GM06990 (cell line): ENCODE measurements around the gene FASN.
"Not testable (repeated sequence)": the region's sequence is repeated elsewhere in the genome, so short reads cannot be mapped to it uniquely, and the experiment has no call there.

Experiments used
- DNase-seq: peaks from one replicate; pipeline ENCODE4 v3.0.0-alpha.2; 2011; ENCODE audit not compliant: insufficient read length; ENCODE audit errors: extremely low read depth
- H3K27me3 ChIP-seq: replicated peaks from 2 replicates; pipeline ENCODE4 v1.6.0; 2011; ENCODE audit warnings: low read length; ENCODE audit not compliant: control insufficient read depth, insufficient read depth
- H3K36me3 ChIP-seq: 2 replicates; pipeline ENCODE4 v1.5.1; 2011; ENCODE audit warnings: low read length; ENCODE audit not compliant: control insufficient read depth, insufficient read depth
- H3K4me3 ChIP-seq: replicated peaks from 2 replicates; pipeline ENCODE4 v1.5.1; 2011; ENCODE audit warnings: low read depth, mild to moderate bottlenecking, control low read depth, low read length
- CTCF ChIP-seq: IDR thresholded peaks from 2 replicates; pipeline ENCODE4 v1.5.1; 2011; ENCODE audit warnings: low read length, control low read depth, mild to moderate bottlenecking, inconsistent platforms; ENCODE audit not compliant: insufficient read depth, poor library complexity, severe bottlenecking

Gene FASN

DNA sequence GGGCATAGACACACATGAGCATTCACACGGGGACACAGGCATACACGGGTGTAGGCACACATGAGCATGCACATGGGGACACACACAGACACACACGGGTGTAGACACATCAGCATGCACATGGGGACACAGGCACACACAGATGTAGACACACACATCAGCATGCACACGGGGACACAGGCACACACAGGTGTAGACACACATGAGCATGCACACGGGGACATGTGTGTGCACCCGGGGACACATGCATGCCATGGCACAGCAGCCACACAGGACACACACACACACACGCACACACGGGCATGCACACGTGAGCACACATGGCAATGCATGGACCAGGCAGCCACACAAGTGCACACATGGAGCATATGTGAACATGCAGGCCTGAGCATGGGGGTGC lies 55.4 kb downstream of the FASN start:
- DNase-seq: no peak
- Histone ChIP-seq H3K4me3 (no peak overlapping the region), H3K27me3 (no peaks in the 10 kb centered on the region), H3K36me3 (no peaks in the 10 kb centered on the region)
- TF ChIP-seq CTCF: no peak

GRCh38 chr17:82041144-82041814 lies 56.8 kb downstream of the FASN start:
- no peak for TF ChIP-seq CTCF
- Histone ChIP-seq H3K4me3 (no peak overlapping the region), H3K36me3 (no peaks in the 10 kb centered on the region), H3K27me3 (no peaks in the 10 kb centered on the region)
- DNase-seq: no peak

DNA sequence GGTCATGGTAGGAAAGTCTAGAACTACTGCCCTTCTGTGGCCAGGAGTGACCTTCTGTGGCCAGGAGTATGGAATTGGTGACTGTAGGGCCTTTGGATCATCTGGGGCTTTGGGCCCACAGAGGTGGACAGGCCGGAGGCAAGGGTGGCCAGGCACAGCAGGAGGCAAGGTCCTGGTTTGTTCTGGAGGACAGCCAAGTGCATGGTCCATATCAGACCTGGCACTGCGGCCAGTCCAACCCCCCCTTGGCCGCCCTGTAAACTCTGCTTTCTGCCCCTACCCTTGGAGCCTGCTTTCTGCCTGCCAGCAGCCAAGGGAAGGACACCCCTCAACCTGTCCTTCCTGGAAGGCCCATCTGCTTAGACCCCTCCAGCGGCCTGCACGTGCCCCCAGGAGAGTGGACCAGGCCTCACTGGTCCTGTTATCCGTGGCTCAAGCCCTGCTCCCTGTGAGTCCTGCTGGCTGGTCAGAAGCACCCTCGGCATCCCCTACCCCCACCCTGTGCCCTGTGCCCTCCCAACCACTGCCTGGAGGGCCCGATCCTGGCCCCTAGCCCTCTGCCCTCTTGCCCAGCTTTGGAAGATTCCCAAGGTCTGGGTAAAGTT lies 58.2 kb downstream of the FASN start:
- no peak for TF ChIP-seq CTCF
- H3K36me3 ChIP-seq: no peaks in the 10 kb centered on the region
- no peaks in the 10 kb centered on the region for H3K27me3 ChIP-seq
- no peak overlapping the region for H3K4me3 ChIP-seq
- no peak for DNase-seq

- H3K36me3 ChIP-seq, DNase-seq, H3K27me3 ChIP-seq, H3K4me3 ChIP-seq: not testable (repeated sequence)
Measured at GRCh38 chr17:82038796-82039409, 59.1 kb downstream of the FASN start.

DNA sequence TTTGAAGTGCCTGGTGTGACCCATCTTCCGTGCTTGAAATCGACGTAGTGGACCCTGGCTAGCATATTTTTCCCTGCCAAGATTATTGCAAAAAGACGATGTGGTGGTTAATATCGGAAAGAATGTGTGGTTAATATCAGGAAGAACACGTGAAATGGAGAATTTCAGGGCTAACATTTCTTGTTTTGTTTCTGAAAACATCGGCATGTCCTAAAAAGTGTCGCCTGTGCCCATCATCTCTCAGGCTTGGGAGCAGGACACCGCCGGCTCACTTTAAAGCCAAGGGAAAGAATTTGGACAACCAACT lies 60.2 kb downstream of the FASN start:
- DNase-seq: no peak
- H3K4me3 ChIP-seq: peak overlapping the region; percentile 42
- TF ChIP-seq CTCF: no peak
- no peaks in the 10 kb centered on the region for H3K36me3 ChIP-seq
- H3K27me3 ChIP-seq: no peaks in the 10 kb centered on the region

DNA sequence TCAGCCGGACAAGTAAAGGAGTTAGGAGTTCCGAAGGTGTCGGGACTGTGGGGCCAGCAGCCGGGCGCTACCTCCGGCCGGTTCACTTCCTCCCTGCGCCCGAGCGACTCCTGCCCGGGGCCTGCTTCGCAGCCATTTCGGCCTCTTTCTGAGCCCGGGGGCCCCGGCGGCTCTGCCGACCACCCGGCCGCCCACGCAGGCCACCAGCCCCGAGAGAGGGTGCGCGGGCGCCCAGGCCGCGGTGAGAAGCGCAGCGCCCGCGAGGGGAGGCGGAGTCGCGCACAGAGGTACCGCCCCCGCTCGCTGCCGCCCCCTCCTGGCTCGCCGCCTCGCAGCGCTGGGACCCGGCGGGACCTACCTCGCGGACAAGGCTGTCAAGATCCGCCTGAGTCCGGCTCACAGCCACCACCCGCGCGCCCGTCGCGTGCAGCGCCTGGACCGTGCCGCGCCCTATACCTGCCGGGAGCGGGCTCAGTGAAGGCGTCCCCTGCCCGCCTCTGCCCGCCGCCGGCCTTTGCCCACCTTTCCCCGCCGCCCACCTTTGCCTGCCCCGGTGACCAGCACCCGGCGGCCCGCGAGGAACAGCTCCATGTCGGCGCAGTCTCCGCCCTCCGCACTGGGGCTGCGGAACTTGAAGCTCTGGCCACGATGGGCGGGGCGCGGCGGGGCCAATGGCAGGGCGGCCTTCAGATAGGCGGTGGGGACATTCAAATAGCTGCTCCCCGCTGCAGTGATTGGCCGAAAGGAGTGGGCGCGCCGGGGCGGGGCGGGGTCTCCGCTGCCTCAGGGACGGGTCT lies 60.7 kb downstream of the FASN start, which contains the start of gene DCXR:
TSS of gene DCXR (minus strand) at position 606 of the 797 bp plus-strand sequence. CDS start at position 591, 15 bp downstream.
- DNase-seq: peak; percentile 98
- TF ChIP-seq CTCF: peak; percentile 58
- H3K27me3 ChIP-seq: no peaks in the 10 kb centered on the region
- peak within 1 kb of the TSS; percentile 73 for H3K4me3 ChIP-seq
- H3K36me3 ChIP-seq: no peaks in the 10 kb centered on the region
